Measurements from ENCODE around the gene HINT2.

Gene HINT2

DNA sequence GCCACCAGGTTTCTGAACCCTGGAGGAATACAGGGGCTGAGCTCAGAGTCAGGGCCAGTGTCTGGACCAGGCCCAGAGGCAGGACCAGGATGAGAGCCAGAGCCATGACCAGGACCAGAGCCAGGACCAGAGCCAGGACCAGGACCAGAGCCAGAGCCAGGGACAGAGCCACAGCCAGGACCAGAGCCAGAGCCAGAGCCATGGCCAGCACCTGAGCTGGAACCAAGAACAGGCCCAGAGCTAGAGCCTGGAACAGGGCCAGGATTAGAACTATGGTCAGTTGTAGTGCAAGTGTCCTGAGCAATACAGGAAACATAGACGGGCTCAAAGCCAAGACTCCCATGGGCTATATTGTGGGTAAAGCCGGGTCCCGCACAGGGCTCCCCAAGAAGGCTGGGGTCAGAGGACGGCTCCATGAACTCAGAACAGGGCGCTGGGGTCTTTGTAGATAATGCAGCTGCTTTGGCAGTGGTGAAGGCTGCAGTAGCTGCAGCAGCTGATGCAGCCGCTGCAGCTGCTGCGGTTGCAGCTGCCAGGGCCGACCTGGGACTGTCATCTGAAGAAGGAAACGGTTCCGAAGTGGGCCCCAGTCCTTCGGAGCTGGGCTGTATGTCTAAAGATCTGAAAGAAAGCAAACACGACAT is 3.3 kb downstream of the HINT2 start:
- no peak for DNase-seq

DNA sequence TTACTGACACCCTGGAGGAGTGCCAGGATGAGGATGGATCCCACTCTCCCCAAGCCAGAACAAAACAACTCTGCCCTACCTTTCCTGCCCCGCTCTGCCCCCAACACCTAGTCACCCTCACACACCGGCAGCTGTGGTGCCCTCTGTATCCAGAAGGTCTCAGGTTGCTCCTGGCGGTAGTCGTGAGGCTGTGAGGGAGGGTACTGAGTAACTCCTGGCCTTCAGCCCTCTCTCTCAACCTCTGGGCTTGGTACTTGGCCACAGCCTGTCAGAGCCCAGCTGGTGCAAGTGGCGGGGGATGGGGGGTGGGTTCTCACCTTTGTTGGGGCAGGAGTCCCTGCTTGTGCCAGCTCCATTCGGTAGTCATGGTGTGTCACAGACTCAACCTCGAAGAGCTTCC is 4.7 kb downstream of the HINT2 start:
- DNase-seq = no peak

- no peak for DNase-seq
Observed at GRCh38 chr9:35808433-35808832, 6.4 kb downstream of the HINT2 start.

DNA sequence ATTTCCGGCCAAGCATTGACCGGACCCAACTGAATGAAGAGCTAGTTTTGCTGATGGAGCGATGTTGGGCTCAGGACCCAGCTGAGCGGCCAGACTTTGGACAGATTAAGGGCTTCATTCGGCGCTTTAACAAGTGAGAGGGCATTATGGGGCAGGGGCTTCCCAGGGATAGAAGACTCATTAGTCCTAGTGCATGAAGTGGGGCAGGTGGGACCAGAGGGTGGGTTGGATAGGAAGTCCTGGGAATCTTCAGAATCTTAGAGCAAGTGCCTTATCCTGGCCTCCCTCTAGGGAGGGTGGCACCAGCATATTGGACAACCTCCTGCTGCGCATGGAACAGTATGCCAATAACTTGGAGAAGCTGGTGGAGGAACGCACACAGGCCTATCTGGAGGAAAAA is 8.7 kb downstream of the HINT2 start:
- no peak for DNase-seq

- DNase-seq = no peak
Observed at GRCh38 chr9:35801328-35802128, 13.3 kb downstream of the HINT2 start.

- DNase-seq = no peak
Observed at GRCh38 chr9:35800530-35800929, 14.3 kb downstream of the HINT2 start.

- DNase-seq = no peak
Observed at GRCh38 chr9:35798658-35799374, 16.0 kb downstream of the HINT2 start.

DNA sequence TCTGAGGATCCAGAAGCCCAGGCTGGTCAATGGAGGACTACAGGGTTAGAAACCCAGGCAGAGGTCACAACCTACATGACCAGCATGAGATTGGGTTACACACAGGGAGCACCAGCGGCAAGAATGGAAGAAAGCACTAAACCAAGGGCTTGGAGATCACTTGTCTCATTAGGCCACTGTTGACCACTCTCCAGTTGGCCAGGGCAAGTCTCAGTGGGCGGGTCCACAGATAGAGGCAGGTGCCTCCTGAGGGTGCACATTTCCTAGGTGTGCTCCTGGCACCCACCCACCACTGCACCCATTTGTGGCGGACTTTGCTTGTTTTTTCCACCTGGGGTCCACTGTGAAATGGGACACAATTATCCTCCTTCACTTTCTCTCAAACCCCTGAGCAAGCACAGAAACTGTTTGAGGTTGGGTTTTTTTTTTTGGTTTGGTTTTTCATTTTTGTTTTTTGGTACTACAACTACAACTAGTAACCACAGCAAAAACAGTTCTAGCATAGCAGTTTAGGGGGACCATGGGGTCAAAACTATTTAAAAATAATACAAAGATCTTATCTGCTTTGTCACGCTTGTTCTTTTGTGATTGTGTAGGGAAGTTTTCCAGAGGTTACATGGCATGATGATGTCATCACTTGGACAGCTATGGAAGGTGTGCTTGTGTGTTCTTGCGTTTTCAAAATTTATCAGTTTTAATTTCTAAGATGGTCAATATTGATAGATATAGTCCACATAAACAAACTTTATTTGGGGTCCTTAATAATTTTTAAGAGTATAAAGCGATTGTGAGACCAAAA is 17.3 kb downstream of the HINT2 start:
- DNase-seq = no peak

GRCh38 chr9:35795695-35796094 is 19.1 kb downstream of the HINT2 start:
- DNase-seq = no peak

- no peak for DNase-seq
Observed at GRCh38 chr9:35793461-35793860, 21.4 kb downstream of the HINT2 start.

DNA sequence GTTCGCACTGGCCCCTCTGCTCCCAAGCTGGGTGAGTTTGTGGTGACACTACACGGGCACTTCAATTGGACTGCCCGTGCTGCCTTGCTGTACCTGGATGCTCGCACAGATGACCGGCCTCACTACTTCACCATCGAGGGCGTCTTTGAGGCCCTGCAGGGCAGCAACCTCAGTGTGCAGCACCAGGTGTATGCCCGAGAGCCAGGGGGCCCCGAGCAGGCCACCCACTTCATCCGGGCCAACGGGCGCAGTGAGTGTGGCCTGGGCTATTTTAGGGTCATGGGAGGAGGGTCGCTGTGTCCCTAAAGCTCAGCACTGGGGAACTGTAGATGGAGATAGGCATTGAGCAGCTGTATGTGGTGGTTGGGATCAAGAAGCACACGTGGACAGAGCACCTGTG is 22.0 kb downstream of the HINT2 start:
- no peak for DNase-seq

GRCh38 chr9:35792024-35792813 is 22.6 kb downstream of the HINT2 start:
- DNase-seq = no peak

- no peak for DNase-seq
Observed at GRCh38 chr9:35791297-35791921, 23.4 kb downstream of the HINT2 start, which contains the start of gene NPR2. Gene NPR2, plus strand, starts transcription at chr9:35791591. Its CDS starts 818 bp downstream, at chr9:35792409.

- peak; percentile 49 for DNase-seq
Observed at GRCh38 chr9:35790385-35791296, 24.2 kb downstream of the HINT2 start.

DNA sequence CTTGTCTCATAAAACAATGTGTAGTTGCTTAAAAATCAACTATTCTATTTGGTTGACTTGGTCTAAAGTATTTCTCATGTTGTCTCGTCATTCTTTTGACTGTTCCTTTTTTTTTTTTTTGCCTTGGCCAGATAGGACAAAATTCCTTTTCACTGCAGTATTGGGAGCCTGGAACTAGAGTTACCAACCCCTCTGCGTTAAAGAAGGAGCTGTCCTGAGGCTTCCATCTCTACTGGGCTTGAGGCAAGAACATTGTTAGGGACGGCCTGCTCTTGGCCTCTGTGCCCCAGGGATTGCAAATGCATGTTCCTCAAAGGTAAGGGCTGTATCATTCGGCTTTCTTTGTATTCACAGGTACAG is 24.8 kb downstream of the HINT2 start:
- DNase-seq = no peak

- no peak for DNase-seq
Observed at GRCh38 chr9:35789541-35789940, 25.3 kb downstream of the HINT2 start.

GRCh38 chr9:35783418-35783817 is 31.4 kb downstream of the HINT2 start:
- no peak for DNase-seq

DNA sequence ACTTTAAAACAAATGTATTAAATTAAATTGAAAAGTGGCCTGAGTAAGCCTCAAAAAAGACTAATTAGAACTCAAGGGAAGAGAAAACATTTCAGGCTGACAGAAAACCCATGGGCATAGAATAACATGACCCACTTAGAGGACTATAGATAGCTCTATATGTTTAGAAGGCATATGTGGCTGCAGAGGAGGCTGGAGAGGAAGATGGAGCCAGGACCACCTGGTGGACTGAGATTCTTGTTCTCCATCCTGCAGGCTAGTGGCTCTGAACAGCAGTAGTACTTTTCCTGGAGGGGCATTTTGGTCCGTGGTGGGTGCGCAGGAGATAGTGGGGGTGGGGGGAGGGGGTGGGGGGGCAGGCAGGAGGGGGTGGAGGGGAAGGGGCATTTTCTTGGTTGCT is 33.8 kb downstream of the HINT2 start:
- no peak for DNase-seq

DNA sequence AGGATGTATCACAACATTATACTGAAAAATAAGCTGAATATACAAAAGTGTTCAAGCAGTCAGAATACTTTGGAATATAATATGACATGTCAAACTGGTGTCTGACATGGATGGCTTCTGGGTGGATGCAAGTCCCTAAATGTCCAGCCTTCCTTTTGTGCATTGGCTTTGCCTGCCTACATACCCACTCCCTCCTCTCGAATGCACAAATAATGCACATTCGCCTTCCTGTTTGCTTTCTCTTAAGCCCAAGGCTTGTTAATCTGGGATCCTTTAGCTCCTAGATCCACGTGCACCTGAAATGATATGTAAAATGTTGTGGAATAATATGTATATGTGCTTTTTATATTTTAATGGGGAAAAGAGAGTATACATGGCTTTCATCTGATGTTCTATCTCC is 36.3 kb downstream of the HINT2 start:
- DNase-seq = no peak

GRCh38 chr9:35776018-35776417 is 38.8 kb downstream of the HINT2 start:
- DNase-seq = no peak
